Tibial nerve (tissue), 4 donors: ENCODE data around the gene OSBPL8. TPM values are rescaled to one million over a fixed set of nuclear protein-coding genes. Genes with fewer than 3 reads are reported as not detected.

Source experiments
- DNase-seq, 2 donors: peaks; one replicate each; pipeline ENCODE4 v3.0.0-alpha.2; 2019; ENCODE audit warnings: low spot score in 2 of 2
- H3K27ac ChIP-seq, 4 donors: fragments of 200-600 bp; sonication (generic) in 3 of 4; one replicate each; pipeline ENCODE4 v1.5.1; 2017 to 2019; ENCODE audit warnings: mild to moderate bottlenecking in 1 of 4
- H3K27me3 ChIP-seq, 2 donors: fragments of 200-600 bp; sonication (generic) in 1 of 2; one replicate each; pipeline versions ENCODE4 v1.5.1 to v1.6.0; 2017 to 2019
- H3K36me3 ChIP-seq, 3 donors: fragments of 200-600 bp; sonication (generic); one replicate each; pipeline ENCODE4 v1.5.1; 2018 to 2019
- H3K4me1 ChIP-seq, 4 donors: fragments of 200-600 bp; sonication (generic) in 3 of 4; one replicate each; pipeline ENCODE4 v1.5.1; 2017 to 2019
- H3K4me3 ChIP-seq, 4 donors: fragments of 200-600 bp; sonication (generic) in 3 of 4; one replicate each; pipeline ENCODE4 v1.5.1; 2017 to 2019; ENCODE audit warnings: mild to moderate bottlenecking in 1 of 4, moderate library complexity in 1 of 4
- H3K9me3 ChIP-seq, 4 donors: fragments of 200-600 bp; sonication (generic) in 3 of 4; one replicate each; pipeline ENCODE4 v1.5.1; 2017 to 2019
- CTCF ChIP-seq, 5 experiments: fragments of 200-600 bp in 3 of 5; fragments of 450-650 bp in 2 of 5; sonication (generic) in 3 of 5; IDR thresholded peaks; one replicate each; pipeline ENCODE4 v1.5.1; 2016 to 2019; ENCODE audit warnings: antibody characterized with exemption in 5 of 5, mild to moderate bottlenecking in 3 of 5, moderate library complexity in 2 of 5
- EP300 ChIP-seq, 2 donors: sonication (generic); formaldehyde crosslinking; IDR thresholded peaks; one replicate each; pipeline ENCODE4 v1.6.1; 2017; ENCODE audit warnings: antibody characterized with exemption in 2 of 2, mild to moderate bottlenecking in 1 of 2
- POLR2A ChIP-seq, 2 donors: fragments of 450-650 bp; IDR thresholded peaks; one replicate each; pipeline ENCODE4 v1.6.1; 2017; ENCODE audit warnings: antibody characterized with exemption in 2 of 2, mild to moderate bottlenecking in 2 of 2, moderate library complexity in 2 of 2
- WGBS, 2 donors: methylation state at CpG; one replicate each; pipeline ENCODE4 v1.1.5; 2018; 5-methylcytosine and 5-hydroxymethylcytosine counted together
- total RNA-seq, 4 donors: library from RNA; depleted of rRNA; stranded (reverse); fragments of >200 nt; gene quantifications; one replicate each; pipeline ENCODE4 v1.1.0, GENCODE V29; 2016

Gene OSBPL8
- total RNA-seq, 4 donors from 2014 or later = 90.9 to 151 (median 119) TPM

- no peak for DNase-seq
- no peak for TF ChIP-seq EP300 (IDR thresholded peaks at IDR 0.05)
- no peak for TF ChIP-seq CTCF (IDR thresholded peaks at IDR 0.05)
- TF ChIP-seq POLR2A (IDR thresholded peaks at IDR 0.05) = no peak
- Histone ChIP-seq H3K27me3 (no peaks in the 10 kb centered on the region), H3K9me3 (no peaks in the 10 kb centered on the region), H3K27ac (no peak overlapping the region), H3K36me3 (peaks cover 0 to 25% (median 0%) of the 10 kb centered on the region in 3 donors), H3K4me3 (no peak overlapping the region), H3K4me1 (peaks cover 0 to 13% (median 0%) of the 10 kb centered on the region in 4 donors)
- 95 to 96% methylated on average over 6 of the region's 6 CpGs for WGBS, 2 donors
These were observed 108.0 kb downstream of the OSBPL8 start for GRCh38 chr12:76451528-76451927.

GRCh38 chr12:76450690-76451089 lies 108.9 kb downstream of the OSBPL8 start:
- H3K9me3 ChIP-seq = no peaks in the 10 kb centered on the region
- 88 to 91% methylated on average over 3 of the region's 3 CpGs for whole genome bisulfite sequencing, 2 donors
- no peak overlapping the region for H3K27ac ChIP-seq
- H3K36me3 ChIP-seq = peaks cover 0 to 25% (median 0%) of the 10 kb centered on the region in 3 donors
- TF ChIP-seq POLR2A (IDR thresholded peaks at IDR 0.05) (no peak), EP300 (IDR thresholded peaks at IDR 0.05) (no peak), CTCF (IDR thresholded peaks at IDR 0.05) (no peak)
- DNase-seq = no peak
- peaks cover 0 to 11% (median 0%) of the 10 kb centered on the region in 4 donors for H3K4me1 ChIP-seq
- H3K27me3 ChIP-seq = no peaks in the 10 kb centered on the region
- no peak overlapping the region for H3K4me3 ChIP-seq

- WGBS, 2 donors = 84 to 90% methylated on average over 3 of the region's 3 CpGs
- Histone ChIP-seq H3K27ac (no peak overlapping the region), H3K27me3 (no peaks in the 10 kb centered on the region), H3K9me3 (no peaks in the 10 kb centered on the region), H3K4me3 (no peak overlapping the region), H3K4me1 (peaks cover 0 to 14% (median 0%) of the 10 kb centered on the region in 4 donors), H3K36me3 (peaks cover 0 to 25% (median 0%) of the 10 kb centered on the region in 3 donors)
- no peak for DNase-seq
- TF ChIP-seq EP300 (IDR thresholded peaks at IDR 0.05) = no peak
- no peak for TF ChIP-seq POLR2A (IDR thresholded peaks at IDR 0.05)
- no peak for TF ChIP-seq CTCF (IDR thresholded peaks at IDR 0.05)
These were observed 109.6 kb downstream of the OSBPL8 start for GRCh38 chr12:76449993-76450392.

- Histone ChIP-seq H3K27me3 (no peaks in the 10 kb centered on the region), H3K9me3 (no peaks in the 10 kb centered on the region), H3K36me3 (peaks cover 0 to 25% (median 0%) of the 10 kb centered on the region in 3 donors), H3K4me3 (no peak overlapping the region), H3K27ac (no peak overlapping the region), H3K4me1 (peaks cover 0 to 19% (median 0%) of the 10 kb centered on the region in 4 donors)
- no peak for TF ChIP-seq CTCF (IDR thresholded peaks at IDR 0.05)
- no peak for TF ChIP-seq POLR2A (IDR thresholded peaks at IDR 0.05)
- no peak for TF ChIP-seq EP300 (IDR thresholded peaks at IDR 0.05)
- no peak for DNase-seq
- WGBS, 2 donors = 39 to 51% methylated on average over 2 of the region's 2 CpGs
These were observed 110.0 kb downstream of the OSBPL8 start for GRCh38 chr12:76449583-76449982.

GRCh38 chr12:76449016-76449415 lies 110.6 kb downstream of the OSBPL8 start:
- Histone ChIP-seq H3K27ac (no peak overlapping the region), H3K4me3 (no peak overlapping the region), H3K4me1 (peaks cover 0 to 24% (median 0%) of the 10 kb centered on the region in 4 donors), H3K36me3 (peaks cover 0 to 25% (median 0%) of the 10 kb centered on the region in 3 donors), H3K9me3 (no peaks in the 10 kb centered on the region), H3K27me3 (no peaks in the 10 kb centered on the region)
- no peak for DNase-seq
- 89 to 95% methylated on average over 1 of the region's 1 CpG for WGBS, 2 donors
- no peak for TF ChIP-seq CTCF (IDR thresholded peaks at IDR 0.05)
- TF ChIP-seq EP300 (IDR thresholded peaks at IDR 0.05) = no peak
- TF ChIP-seq POLR2A (IDR thresholded peaks at IDR 0.05) = no peak
